GM18858 (cell line): ENCODE data around the gene ALG1L2.
"Not testable (repeated sequence)": the region's sequence is repeated elsewhere in the genome, so short reads cannot be mapped to it uniquely, and the experiment has no call there.

Experiments used
- ATAC-seq: cut with Tn5 transposase; IDR thresholded peaks from one replicate; pipeline ENCODE4 v1.9.1; 2021; ENCODE audit not compliant: unreplicated experiment

The ALG1L2 gene

DNA sequence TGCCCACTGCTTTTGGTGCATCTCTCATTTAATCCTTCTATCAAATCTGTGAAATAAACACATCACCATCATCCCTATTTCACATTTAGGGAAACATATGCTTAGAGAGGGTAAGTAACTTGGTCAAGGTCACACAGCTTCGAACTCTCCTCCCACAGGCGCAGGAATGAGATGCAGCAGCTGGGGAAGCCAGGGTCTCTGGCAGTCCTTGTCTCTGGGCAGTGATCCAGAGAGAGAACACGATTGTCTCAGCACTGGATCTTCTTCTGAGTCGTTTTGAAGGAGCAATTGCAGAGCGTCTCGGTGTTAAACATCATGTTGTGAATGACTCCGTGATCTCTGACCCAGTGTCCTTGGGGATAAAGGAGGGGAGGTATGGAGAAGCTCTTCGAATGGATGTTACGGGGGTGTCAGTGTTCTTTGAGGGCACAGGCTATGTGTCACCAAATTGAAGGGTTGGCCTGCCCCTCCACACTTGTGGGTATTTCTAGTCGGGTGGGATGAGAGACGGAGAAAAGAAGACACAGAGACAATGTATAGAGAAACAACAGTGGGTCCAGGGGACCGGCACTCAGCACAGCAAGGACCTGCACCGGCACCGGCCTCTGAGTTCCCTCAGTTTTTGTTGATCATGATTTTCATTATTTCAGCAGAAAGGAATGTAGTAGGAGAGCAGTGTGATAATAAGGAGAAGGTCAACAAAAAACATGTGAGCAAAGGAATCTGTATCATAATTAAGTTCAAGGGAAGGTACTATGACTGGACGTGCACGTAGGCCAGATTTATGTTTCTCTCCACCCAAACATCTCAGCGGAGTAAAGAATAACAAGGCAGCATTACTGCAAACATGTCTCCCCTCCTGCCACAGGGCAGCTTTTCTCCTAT is 41.5 kb downstream of the ALG1L2 start:
- not testable (repeated sequence) for ATAC-seq

DNA sequence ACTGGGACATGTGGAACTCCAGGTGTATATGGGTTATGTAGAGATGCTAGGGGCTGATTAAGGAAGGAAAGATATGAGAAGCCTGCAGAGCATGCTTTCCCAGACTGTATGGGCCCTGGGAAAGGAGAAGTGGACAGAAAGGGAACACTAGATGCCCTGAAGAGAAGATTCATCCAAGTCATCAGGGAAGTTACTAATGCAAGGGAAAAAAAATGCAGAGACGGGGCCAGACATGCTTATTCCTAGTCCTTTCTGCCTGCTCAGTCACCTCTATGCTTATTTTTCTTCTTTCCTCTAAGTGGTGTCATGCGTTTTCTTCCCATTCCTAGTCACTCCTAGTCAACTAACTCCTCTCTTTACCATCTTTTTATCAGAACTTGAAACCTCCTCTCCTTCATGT is 43.8 kb downstream of the ALG1L2 start:
- not testable (repeated sequence) for ATAC-seq

DNA sequence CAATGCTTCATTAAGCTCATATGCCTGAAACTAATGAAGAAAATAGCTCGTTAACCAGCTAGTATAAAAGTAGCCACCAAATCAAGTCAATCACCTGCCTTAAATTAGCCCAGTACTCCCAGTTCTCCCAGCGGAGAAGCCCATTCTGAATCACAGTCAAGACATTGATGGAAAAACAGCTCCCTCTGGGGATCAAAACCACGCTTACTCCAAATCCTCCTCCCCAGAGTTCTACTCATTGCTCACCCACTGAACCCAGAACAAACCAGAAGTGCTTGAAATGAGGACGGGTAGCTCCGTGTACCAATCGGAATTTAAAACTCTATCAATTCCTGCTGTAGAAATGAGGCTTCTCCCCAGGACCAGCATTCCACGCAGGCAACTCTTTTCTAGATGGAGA is 54.7 kb downstream of the ALG1L2 start:
- ATAC-seq, result not testable (repeated sequence)

DNA sequence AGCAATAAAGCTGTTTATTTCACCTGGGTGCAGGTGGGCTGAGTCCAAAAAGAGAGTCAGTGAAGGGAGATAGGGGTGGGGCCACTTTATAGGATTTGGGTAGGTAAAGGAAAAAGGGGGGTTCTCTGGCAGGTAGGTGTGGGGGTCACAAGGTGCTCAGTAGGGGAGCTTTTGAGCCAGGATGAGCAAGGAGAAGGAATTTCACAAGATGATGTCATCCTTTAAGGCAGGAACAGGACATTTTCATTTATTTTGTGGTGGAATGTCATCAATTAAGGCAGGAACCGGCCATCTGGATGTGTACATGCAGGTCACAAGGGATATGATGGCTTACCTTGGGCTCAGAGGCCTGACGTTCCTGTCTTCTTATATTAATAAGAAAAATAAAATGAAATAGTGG is 56.1 kb downstream of the ALG1L2 start:
- ATAC-seq, result not testable (repeated sequence)

DNA sequence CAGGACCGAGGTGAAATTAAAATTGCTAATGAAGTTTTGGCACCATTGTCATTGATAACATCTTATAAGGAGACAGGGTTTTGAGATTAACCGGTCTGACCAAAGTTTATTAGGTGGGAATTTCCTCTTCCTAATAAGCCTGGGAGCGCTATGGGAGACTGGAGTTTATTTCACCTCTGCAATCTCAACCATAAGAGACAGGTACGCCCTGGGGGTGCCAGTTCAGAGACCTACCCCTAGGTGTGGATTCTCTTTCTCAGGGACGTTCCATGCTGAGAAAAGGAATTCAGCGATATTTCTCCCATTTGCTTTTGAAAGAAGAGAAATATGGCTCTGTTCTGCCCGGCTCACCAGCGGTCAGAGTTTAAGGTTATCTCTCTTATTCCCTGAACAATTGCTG is 57.4 kb downstream of the ALG1L2 start:
- not testable (repeated sequence) for ATAC-seq

DNA sequence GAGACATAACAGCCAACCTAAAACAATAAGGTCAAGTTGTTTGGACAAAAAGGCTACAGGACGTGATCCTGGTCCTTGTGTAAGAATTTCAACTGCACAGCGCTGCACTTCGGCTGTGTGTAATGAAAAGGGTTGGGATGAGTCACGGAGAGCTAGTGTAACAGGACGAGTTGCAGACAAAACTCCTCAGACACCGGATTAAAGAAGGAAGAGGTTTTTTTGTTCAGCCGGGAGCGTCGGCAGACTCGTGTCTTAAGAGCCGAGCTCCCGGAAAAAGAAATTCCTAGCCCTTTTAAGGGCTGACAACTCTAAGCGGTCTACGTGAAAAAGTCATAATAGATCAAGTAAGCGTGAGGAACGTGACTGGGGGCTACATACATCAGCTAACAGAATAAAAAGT is 59.1 kb downstream of the ALG1L2 start:
- ATAC-seq, result not testable (repeated sequence)

DNA sequence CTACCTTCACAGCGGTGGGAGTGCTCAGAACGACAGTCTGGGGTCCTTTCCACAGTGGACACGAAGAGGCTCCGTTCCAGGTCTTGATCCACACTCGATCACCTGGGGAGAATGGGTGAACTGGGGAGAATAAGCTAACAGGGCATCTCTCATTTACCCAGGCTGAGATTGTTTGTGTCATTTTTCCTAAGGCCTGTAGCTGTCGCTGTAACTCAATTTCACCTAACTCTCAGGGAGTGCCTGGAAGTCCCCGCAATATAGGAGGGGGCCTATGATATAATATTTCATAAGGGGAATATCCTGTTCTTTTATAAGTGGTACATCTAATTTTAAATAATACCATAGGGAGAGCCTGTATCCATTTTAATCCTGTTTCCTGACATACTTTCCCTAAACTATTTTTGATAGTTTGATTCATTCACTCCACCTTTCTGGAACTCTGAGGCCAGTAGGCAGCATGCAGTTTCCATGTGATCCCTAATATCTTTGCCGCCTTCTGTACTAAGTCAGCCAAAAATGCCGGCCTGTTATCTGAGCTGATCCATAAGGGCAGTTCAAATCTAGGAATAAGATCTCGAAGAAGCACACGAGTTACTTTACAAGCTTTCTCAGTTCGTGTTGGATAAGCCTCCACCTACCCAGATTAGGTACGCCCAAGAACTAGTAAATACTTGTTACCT is 62.2 kb downstream of the ALG1L2 start:
- not testable (repeated sequence) for ATAC-seq

DNA sequence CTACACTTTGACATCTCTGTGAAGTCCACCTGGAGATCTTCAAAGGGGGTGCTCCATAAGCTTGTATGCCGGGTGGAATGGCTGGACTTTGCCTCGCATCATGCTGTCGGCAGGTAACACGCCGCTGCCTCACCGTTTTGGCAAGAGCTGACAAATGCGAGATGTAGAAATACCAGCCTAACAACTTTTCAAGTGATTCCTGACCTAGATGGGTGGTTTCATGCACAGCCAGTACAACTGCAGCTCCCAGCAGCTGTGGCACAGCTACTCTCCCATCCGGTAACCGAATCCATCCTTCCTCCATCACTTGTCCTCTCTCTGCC is 62.7 kb downstream of the ALG1L2 start:
- ATAC-seq, result not testable (repeated sequence)

DNA sequence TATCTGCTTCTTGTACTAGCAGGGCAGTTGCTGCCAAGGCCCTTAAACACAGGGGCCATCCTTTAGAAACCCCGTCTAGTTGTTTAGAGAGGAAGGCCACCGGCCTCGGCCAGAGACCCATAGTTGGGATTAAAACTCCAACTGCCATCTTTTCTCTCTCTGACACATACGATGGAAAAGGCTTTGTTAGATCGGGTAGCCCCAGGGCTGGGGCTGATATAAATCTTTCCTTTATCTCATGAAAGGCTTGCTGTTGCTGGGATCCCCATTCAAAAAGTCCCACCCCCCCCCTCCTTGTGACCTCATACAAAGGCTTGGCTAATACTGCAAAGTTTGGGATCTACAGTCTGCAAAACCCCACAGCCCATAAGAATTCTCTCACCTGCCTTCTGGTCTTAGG is 63.8 kb downstream of the ALG1L2 start:
- ATAC-seq, result not testable (repeated sequence)

DNA sequence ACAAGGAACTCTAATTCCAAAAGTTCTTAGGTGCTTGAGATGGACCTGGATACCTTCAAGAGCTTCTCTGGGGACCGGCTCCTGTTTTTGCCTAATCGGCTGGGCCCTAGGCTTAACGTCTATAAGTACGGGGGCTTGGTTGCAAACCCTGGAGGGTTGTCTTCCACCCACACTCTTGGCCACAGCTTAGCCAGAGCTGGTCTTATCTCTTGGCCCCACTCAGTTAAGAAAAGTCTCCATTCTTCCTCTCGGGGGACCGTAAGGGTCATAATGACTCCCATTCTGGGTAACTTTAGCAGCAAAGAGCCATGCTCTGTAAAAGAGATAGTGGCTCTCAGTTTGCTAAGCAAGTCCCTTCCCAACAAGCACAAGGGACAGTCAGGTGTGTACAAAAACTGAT is 64.8 kb downstream of the ALG1L2 start:
- not testable (repeated sequence) for ATAC-seq
